ENCODE measurements around the gene MRPL39.

GRCh38 chr21:25560891-25561290 lies 46.4 kb downstream of the MRPL39 start:
- TF ChIP-seq CTCF (conservative IDR thresholded peaks at IDR 0.05; ENCODE audit: low read depth in 2 of 2) (no peak), EZH2 (IDR thresholded peaks at IDR 0.05; ENCODE audit: low read depth, unreplicated experiment) (no peak), POLR2AphosphoS5 (IDR thresholded peaks at IDR 0.05; ENCODE audit: low read depth) (no peak), CREB1 (CRISPR knock-in tag; IDR thresholded peaks at IDR 0.05; ENCODE audit: low read depth) (no peak), EZH2phosphoT487 (IDR thresholded peaks at IDR 0.05; ENCODE audit: unreplicated experiment) (no peak), JUNB (IDR thresholded peaks at IDR 0.05; ENCODE audit: unreplicated experiment) (no peak)
- TF ChIP-seq, protein P1, sequence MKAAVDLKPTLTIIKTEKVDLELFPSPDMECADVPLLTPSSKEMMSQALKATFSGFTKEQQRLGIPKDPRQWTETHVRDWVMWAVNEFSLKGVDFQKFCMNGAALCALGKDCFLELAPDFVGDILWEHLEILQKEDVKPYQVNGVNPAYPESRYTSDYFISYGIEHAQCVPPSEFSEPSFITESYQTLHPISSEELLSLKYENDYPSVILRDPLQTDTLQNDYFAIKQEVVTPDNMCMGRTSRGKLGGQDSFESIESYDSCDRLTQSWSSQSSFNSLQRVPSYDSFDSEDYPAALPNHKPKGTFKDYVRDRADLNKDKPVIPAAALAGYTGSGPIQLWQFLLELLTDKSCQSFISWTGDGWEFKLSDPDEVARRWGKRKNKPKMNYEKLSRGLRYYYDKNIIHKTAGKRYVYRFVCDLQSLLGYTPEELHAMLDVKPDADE (IDR thresholded peaks at IDR 0.05): no peak

Measured in GM23338 (cell line).